Fibroblast of mammary gland (primary cell): Measurements from ENCODE around the gene GYG2.
A peak's percentile ranks its signal among the peaks of the same experiment; 100 is the strongest.
"Not testable (repeated sequence)": the region's sequence is repeated elsewhere in the genome, so short reads cannot be mapped to it uniquely, and the experiment has no call there.

Source experiments
- DNase-seq: peaks from one replicate; pipeline ENCODE4 v3.0.0-alpha.2; 2010; ENCODE audit warnings: low read depth
- H3K4me3 ChIP-seq: 2 replicates; pipeline ENCODE4 v1.5.1; 2011; ENCODE audit warnings: low read depth, mild to moderate bottlenecking, low read length, moderate library complexity; ENCODE audit not compliant: control insufficient read depth
- CTCF ChIP-seq: conservative IDR thresholded peaks from 2 replicates; pipeline ENCODE4 v1.5.1; 2011; ENCODE audit warnings: low read depth, low read length, inconsistent platforms; ENCODE audit not compliant: control insufficient read depth, insufficient read depth

The GYG2 gene

DNA sequence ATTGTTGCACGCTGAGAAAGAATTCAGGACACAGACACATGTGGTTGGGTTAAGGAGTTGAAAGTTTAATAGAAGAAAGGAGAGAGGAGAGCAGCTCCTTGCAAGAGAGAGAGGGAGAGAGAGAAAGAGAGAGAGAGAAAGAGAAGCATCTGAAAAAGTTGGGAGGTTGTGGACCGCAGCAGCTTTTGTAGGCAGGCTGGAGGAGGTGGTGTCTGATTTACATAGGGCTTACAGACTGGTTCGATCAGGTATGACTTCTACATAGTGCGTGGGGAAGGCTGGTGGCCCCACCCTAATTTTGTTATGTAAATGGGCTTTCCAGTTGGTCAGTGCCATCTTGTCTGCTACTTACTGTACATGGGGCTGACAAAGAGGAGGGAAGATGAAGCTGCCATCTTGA lies 27.5 kb upstream of the GYG2 start:
- H3K4me3 ChIP-seq: no peak overlapping the region
- TF ChIP-seq CTCF: no peak
- DNase-seq: no peak

DNA sequence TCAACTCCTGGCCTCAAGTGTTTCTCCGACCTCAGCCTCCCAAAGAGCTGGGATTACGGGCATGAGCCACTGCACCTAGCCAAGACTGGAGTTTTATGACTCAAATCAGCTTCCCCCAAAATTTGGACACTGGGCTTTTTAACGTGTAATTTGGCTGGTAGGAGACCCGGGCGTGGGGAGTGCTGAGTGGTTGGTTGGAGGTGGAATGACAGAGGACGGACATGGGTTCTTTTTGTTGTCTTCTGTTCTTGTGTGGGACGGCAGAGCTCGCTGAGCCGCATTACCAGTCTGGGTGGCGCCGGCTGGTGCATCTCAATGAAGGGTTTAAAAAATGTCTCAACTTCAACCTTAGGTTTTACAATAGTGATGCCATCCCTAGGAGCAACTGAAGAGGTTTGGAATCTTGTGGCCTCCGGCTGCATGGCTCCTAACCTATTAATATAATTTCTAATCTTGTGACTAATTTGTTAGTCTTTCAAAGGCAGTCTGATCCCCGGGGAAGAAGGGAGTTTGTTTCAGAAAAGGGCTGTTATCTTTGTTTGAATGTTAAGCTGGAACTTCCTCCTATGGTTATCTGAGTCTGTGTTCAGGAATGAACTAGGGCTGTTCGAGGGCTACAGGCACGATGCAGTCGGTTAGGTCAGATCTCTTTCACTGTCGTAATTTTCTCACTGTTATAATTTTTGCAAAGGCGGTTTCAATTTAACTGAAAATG lies 26.2 kb upstream of the GYG2 start:
- DNase-seq: peak; percentile 17
- H3K4me3 ChIP-seq: not testable (repeated sequence)

GRCh38 chrX:2803486-2803885 lies 25.2 kb upstream of the GYG2 start:
- DNase-seq, H3K4me3 ChIP-seq: not testable (repeated sequence)

GRCh38 chrX:2804106-2804843 lies 24.5 kb upstream of the GYG2 start:
- not testable (repeated sequence) for H3K4me3 ChIP-seq
- DNase-seq: peak; percentile 59

GRCh38 chrX:2804858-2805257 lies 23.9 kb upstream of the GYG2 start:
- H3K4me3 ChIP-seq: not testable (repeated sequence)
- peak; percentile 88 for DNase-seq

- DNase-seq: peak; percentile 22
- no peak for TF ChIP-seq CTCF
- no peak overlapping the region for H3K4me3 ChIP-seq
Observed at GRCh38 chrX:2811271-2811670, 17.5 kb upstream of the GYG2 start.

- not testable (repeated sequence) for H3K4me3 ChIP-seq
- peak; percentile 65 for TF ChIP-seq CTCF
- peak; percentile 60 for DNase-seq
Observed at GRCh38 chrX:2812161-2812907, 16.4 kb upstream of the GYG2 start.

DNA sequence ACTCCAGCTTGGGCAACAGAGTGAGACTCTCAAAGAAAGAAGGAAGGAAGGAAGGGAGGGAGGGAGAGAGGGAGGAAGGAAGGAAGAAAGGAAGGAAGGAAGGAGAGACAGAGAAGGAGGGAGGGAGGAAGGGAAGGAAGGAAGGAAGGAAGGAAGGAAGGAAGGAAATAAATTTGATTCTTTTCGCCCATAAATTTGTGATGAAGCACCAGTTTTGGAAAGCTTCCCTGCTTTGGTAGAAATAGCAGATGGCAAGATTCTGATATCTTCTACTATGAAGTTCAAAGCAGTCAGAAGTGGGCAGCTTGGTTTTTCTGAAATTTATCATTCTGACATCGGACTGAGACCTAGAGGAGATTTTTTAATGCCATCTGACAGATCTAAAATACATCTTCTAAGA lies 11.7 kb upstream of the GYG2 start:
- DNase-seq: no peak
- TF ChIP-seq CTCF: no peak
- no peak overlapping the region for H3K4me3 ChIP-seq
